PC-9 (cell line): Measurements from ENCODE around the gene NPEPPS. TPM values are rescaled to one million over a fixed set of nuclear protein-coding genes. Genes with fewer than 3 reads are reported as not detected.

Source experiments
- BruUV-seq: library from RNA; stranded (reverse); fragments of 400-500 nt; replicated peaks from 2 replicates; lab custom pipeline; 2021; lab: Mats Ljungman, UMichigan
- CTCF ChIA-PET: fragments of 300-600 bp; sonication (Branson Sonifier 250); formaldehyde crosslinking; loops from one replicate; lab custom pipeline; 2022; ENCODE audit warnings: antibody characterized with exemption; lab: Charles Lee
- POLR2A ChIA-PET: fragments of 300-600 bp; sonication (Branson Sonifier 250); formaldehyde crosslinking; loops from one replicate; lab custom pipeline; 2022; ENCODE audit warnings: antibody characterized with exemption; ENCODE audit not compliant: unreplicated experiment; lab: Charles Lee
- DNase-seq, 2 experiments: peaks; one replicate each; pipeline versions ENCODE4 v3.0.0 to v3.0.0-alpha.2; 2015 to 2022; ENCODE audit warnings: mixed read lengths in 1 of 2
- H2AFZ ChIP-seq: fragments of 200-600 bp; sonication (generic); 2 replicates; pipeline ENCODE4 v1.8.1; 2017; ENCODE audit warnings: antibody characterized with exemption
- H3F3A ChIP-seq: fragments of 200-600 bp; sonication (generic); 2 replicates; pipeline ENCODE4 v1.8.1; 2017; ENCODE audit warnings: antibody characterized with exemption, mild to moderate bottlenecking, low read depth; ENCODE audit not compliant: insufficient read depth
- H3K27ac ChIP-seq: fragments of 200-600 bp; sonication (generic); 2 replicates; pipeline ENCODE4 v1.6.1; 2016; ENCODE audit warnings: mixed run types
- H3K27me3 ChIP-seq: fragments of 200-600 bp; sonication (generic); 2 replicates; pipeline ENCODE4 v1.6.1; 2016; ENCODE audit warnings: low read depth, mixed run types; ENCODE audit not compliant: insufficient read depth
- H3K36me3 ChIP-seq: fragments of 200-600 bp; sonication (generic); 2 replicates; pipeline ENCODE4 v1.6.1; 2016; ENCODE audit warnings: low read depth, mixed run types
- H3K4me1 ChIP-seq: fragments of 200-600 bp; sonication (generic); replicated peaks from 2 replicates; pipeline ENCODE4 v1.6.1; 2016; ENCODE audit warnings: mixed run types; ENCODE audit not compliant: insufficient read depth
- H3K4me2 ChIP-seq: fragments of 200-600 bp; sonication (generic); 2 replicates; pipeline ENCODE4 v1.6.1; 2017; ENCODE audit warnings: mixed run types
- H3K4me3 ChIP-seq: fragments of 200-600 bp; sonication (generic); 2 replicates; pipeline ENCODE4 v1.6.1; 2016; ENCODE audit warnings: mixed run types
- H3K79me2 ChIP-seq: fragments of 200-600 bp; sonication (generic); 2 replicates; pipeline ENCODE4 v1.6.1; 2017; ENCODE audit warnings: low read depth, mixed run types
- H3K9me2 ChIP-seq: fragments of 200-600 bp; sonication (generic); 2 replicates; pipeline ENCODE4 v1.8.1; 2017; ENCODE audit warnings: mild to moderate bottlenecking; ENCODE audit not compliant: insufficient read depth
- H3K9me3 ChIP-seq: fragments of 200-600 bp; sonication (generic); 2 replicates; pipeline ENCODE4 v1.8.1; 2016; ENCODE audit warnings: low read depth; ENCODE audit not compliant: insufficient read depth
- H4K20me1 ChIP-seq: fragments of 200-600 bp; sonication (generic); 2 replicates; pipeline ENCODE4 v1.8.1; 2017; ENCODE audit not compliant: insufficient read depth
- EZH2 ChIP-seq: fragments of 200-600 bp; sonication (generic); IDR thresholded peaks from 2 replicates; pipeline ENCODE4 v1.8.0; 2017; ENCODE audit warnings: antibody characterized with exemption, low read depth
- intact Hi-C: fragments of 100-400 bp; cut with micrococcal nuclease; formaldehyde crosslinking; loops from one replicate; pipeline ENCODE4 v1.10.0; 2022; ENCODE audit not compliant: unreplicated experiment
- total RNA-seq: library from RNA; stranded (reverse); gene quantifications from 2 replicates; pipeline ENCODE4 v1.2.3, GENCODE V29; 2021
- TF ChIP-seq, protein P1 (sequence below): fragments of 200-600 bp; sonication (generic); conservative IDR thresholded peaks from 2 replicates; pipeline ENCODE4 v1.6.1; 2017; ENCODE audit warnings: mixed run types, antibody characterized with exemption, mild to moderate bottlenecking, moderate library complexity

Gene NPEPPS
- total RNA-seq, 1 experiment from 2014 or later = 187 TPM

DNA sequence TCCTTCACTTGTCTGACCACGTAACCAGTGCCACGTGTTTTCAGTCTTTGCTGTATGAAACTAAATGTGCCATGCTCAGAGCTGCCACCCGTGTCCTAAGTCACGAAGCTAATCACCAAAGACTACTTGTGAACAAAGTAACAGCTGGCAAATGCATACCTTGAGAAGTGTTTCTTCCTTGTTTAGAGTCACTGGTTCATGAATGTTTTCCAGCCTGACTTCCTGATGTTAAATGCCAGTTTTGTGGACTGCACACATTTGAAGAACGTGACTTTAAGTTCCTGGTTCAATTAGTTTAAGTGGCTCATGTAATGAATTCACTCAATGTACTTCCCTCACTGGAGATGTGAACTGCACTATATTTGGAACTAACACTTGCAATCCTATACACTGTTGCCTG lies 98.9 kb downstream of the NPEPPS start:
- no peak overlapping the region for H3K4me2 ChIP-seq
- H3K9me2 ChIP-seq = no peaks in the 10 kb centered on the region
- TF ChIP-seq, protein P1, sequence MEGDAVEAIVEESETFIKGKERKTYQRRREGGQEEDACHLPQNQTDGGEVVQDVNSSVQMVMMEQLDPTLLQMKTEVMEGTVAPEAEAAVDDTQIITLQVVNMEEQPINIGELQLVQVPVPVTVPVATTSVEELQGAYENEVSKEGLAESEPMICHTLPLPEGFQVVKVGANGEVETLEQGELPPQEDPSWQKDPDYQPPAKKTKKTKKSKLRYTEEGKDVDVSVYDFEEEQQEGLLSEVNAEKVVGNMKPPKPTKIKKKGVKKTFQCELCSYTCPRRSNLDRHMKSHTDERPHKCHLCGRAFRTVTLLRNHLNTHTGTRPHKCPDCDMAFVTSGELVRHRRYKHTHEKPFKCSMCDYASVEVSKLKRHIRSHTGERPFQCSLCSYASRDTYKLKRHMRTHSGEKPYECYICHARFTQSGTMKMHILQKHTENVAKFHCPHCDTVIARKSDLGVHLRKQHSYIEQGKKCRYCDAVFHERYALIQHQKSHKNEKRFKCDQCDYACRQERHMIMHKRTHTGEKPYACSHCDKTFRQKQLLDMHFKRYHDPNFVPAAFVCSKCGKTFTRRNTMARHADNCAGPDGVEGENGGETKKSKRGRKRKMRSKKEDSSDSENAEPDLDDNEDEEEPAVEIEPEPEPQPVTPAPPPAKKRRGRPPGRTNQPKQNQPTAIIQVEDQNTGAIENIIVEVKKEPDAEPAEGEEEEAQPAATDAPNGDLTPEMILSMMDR = no peak
- TF ChIP-seq EZH2 = no peak
- no peaks in the 10 kb centered on the region for H3K36me3 ChIP-seq
- intact Hi-C loops = no loop called here
- DNase-seq = no peak
- H4K20me1 ChIP-seq = no peaks in the 10 kb centered on the region
- H3K27me3 ChIP-seq = no peaks in the 10 kb centered on the region
- H3K4me3 ChIP-seq = no peak overlapping the region
- H3F3A ChIP-seq = peaks cover 26% of the 10 kb centered on the region
- H3K79me2 ChIP-seq = no peaks in the 10 kb centered on the region
- POLR2A ChIA-PET = no interaction called here
- H2AFZ ChIP-seq = no peak overlapping the region
- CTCF ChIA-PET = no interaction called here
- no TSS peak for BruUV-seq
- no peaks in the 10 kb centered on the region for H3K4me1 ChIP-seq
- H3K27ac ChIP-seq = no peak overlapping the region
- H3K9me3 ChIP-seq = no peaks in the 10 kb centered on the region

GRCh38 chr17:47630614-47631013 lies 99.7 kb downstream of the NPEPPS start:
- Histone ChIP-seq H4K20me1 (no peaks in the 10 kb centered on the region), H2AFZ (no peak overlapping the region), H3K9me3 (no peaks in the 10 kb centered on the region), H3K36me3 (no peaks in the 10 kb centered on the region), H3K27me3 (no peaks in the 10 kb centered on the region), H3K4me1 (no peaks in the 10 kb centered on the region), H3F3A (peaks cover 19% of the 10 kb centered on the region; the same call in 1 of the 2 replicates), H3K27ac (no peak overlapping the region), H3K79me2 (no peaks in the 10 kb centered on the region), H3K9me2 (no peaks in the 10 kb centered on the region), H3K4me2 (no peak overlapping the region), H3K4me3 (no peak overlapping the region)
- DNase-seq = no peak
- BruUV-seq = no TSS peak
- intact Hi-C loops = no loop called here
- no peak for TF ChIP-seq EZH2
- TF ChIP-seq, protein P1 = no peak
- ChIA-PET CTCF (no interaction called here), POLR2A (no interaction called here)

DNA sequence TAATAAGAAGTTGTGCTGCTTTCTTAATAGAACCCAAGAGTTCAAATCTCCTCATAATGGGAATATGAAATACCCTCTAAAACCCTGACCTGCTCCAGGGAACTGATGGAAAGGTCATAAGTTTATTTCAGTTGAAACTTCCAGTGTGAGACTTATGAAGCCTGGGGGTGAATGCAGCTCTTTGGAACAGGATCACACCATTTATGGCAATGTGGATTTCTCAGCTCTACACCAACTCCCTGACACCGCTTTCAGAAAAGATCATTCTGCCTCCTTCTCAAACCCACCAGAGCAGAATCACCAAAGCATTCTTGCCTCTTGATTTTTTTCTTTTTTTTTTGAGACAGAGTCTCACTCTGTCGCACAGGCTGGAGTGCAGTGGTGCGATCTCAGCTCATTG lies 102.1 kb downstream of the NPEPPS start:
- no peak for TF ChIP-seq EZH2
- TF ChIP-seq, protein P1 = no peak
- H2AFZ ChIP-seq = no peak overlapping the region
- peaks cover 8% of the 10 kb centered on the region; the same call in 1 of the 2 replicates for H3F3A ChIP-seq
- no peaks in the 10 kb centered on the region for H3K9me3 ChIP-seq
- DNase-seq = no peak
- no peaks in the 10 kb centered on the region for H3K27me3 ChIP-seq
- H4K20me1 ChIP-seq = no peaks in the 10 kb centered on the region
- H3K4me2 ChIP-seq = no peak overlapping the region
- CTCF ChIA-PET = no interaction called here
- H3K4me1 ChIP-seq = no peaks in the 10 kb centered on the region
- BruUV-seq = no TSS peak
- no peaks in the 10 kb centered on the region for H3K79me2 ChIP-seq
- H3K9me2 ChIP-seq = 0 out of 2 replicates have a peak, but pooled peaks cover 4% of the 10 kb centered on the region
- no peak overlapping the region for H3K4me3 ChIP-seq
- intact Hi-C loops = no loop called here
- H3K27ac ChIP-seq = no peak overlapping the region
- no peaks in the 10 kb centered on the region for H3K36me3 ChIP-seq
- POLR2A ChIA-PET = no interaction called here
